ES-I3 (cell line): ENCODE results near the gene GFER.

Experiments
- H3K36me3 ChIP-seq: 2 replicates; pipeline ENCODE4 v1.6.1; 2013; ENCODE audit warnings: mild to moderate bottlenecking, low read length, control low read depth, moderate library complexity; ENCODE audit not compliant: insufficient read depth
- H3K4me1 ChIP-seq: 2 replicates; pipeline ENCODE4 v1.6.1; 2013; ENCODE audit warnings: mild to moderate bottlenecking, control low read depth, low read length; ENCODE audit not compliant: insufficient read depth
- H3K9ac ChIP-seq: 2 replicates; pipeline ENCODE4 v1.6.1; 2013; ENCODE audit warnings: low read depth, mild to moderate bottlenecking, low read length, moderate library complexity
- H3K9me3 ChIP-seq: 2 replicates; pipeline ENCODE4 v1.6.1; 2013; ENCODE audit warnings: mild to moderate bottlenecking, low read length, moderate library complexity; ENCODE audit not compliant: control insufficient read depth, insufficient read depth

The GFER gene

GRCh38 chr16:1975432-1976215 is 8.4 kb upstream of the GFER start:
- H3K4me1 ChIP-seq: no peaks in the 10 kb centered on the region; the same call in 1 of the 2 replicates
- no peaks in the 10 kb centered on the region for H3K9me3 ChIP-seq
- H3K36me3 ChIP-seq: no peaks in the 10 kb centered on the region

GRCh38 chr16:1976216-1976520 is 7.8 kb upstream of the GFER start:
- Histone ChIP-seq H3K4me1 (peaks cover under 1% of the 10 kb centered on the region; the same call in 1 of the 2 replicates), H3K9me3 (no peaks in the 10 kb centered on the region), H3K36me3 (no peaks in the 10 kb centered on the region), H3K9ac (no peak overlapping the region)

More at GRCh38 chr16:1975432-1976215, 8.4 kb upstream of the GFER start:
- no peak overlapping the region for H3K9ac ChIP-seq

GRCh38 chr16:1976951-1977874 is 6.8 kb upstream of the GFER start:
- Histone ChIP-seq H3K9ac (no peak overlapping the region), H3K36me3 (no peaks in the 10 kb centered on the region), H3K9me3 (no peaks in the 10 kb centered on the region), H3K4me1 (peaks cover 6% of the 10 kb centered on the region; the same call in 1 of the 2 replicates)

GRCh38 chr16:1977875-1978268 is 6.1 kb upstream of the GFER start:
- Histone ChIP-seq H3K4me1 (peaks cover 7% of the 10 kb centered on the region; the same call in 1 of the 2 replicates), H3K9ac (no peak overlapping the region), H3K36me3 (no peaks in the 10 kb centered on the region)

GRCh38 chr16:1978476-1979120 is 5.4 kb upstream of the GFER start:
- H3K9me3 ChIP-seq: no peaks in the 10 kb centered on the region
- peaks cover 11% of the 10 kb centered on the region; the same call in 1 of the 2 replicates for H3K4me1 ChIP-seq
- no peaks in the 10 kb centered on the region for H3K36me3 ChIP-seq
- H3K9ac ChIP-seq: peak overlapping the region; percentile 58; the same call in 1 of the 2 replicates

More at GRCh38 chr16:1977875-1978268, 6.1 kb upstream of the GFER start:
- no peaks in the 10 kb centered on the region for H3K9me3 ChIP-seq

- H3K9me3 ChIP-seq: no peaks in the 10 kb centered on the region
- H3K4me1 ChIP-seq: peaks cover 11% of the 10 kb centered on the region; the same call in 1 of the 2 replicates
- H3K9ac ChIP-seq: peak overlapping the region; percentile 58
- no peaks in the 10 kb centered on the region for H3K36me3 ChIP-seq
These were observed 4.5 kb upstream of the GFER start for GRCh38 chr16:1979271-1980029.

- Histone ChIP-seq H3K9ac (peak overlapping the region; percentile 58; the same call in 1 of the 2 replicates), H3K36me3 (no peaks in the 10 kb centered on the region), H3K4me1 (peaks cover 14% of the 10 kb centered on the region), H3K9me3 (no peaks in the 10 kb centered on the region)
These were observed 3.8 kb upstream of the GFER start for GRCh38 chr16:1980030-1980769.

- H3K9me3 ChIP-seq: no peaks in the 10 kb centered on the region
- H3K9ac ChIP-seq: no peak overlapping the region
- peaks cover 15% of the 10 kb centered on the region for H3K4me1 ChIP-seq
- H3K36me3 ChIP-seq: no peaks in the 10 kb centered on the region
These were observed 3.3 kb upstream of the GFER start for GRCh38 chr16:1980770-1981087.

GRCh38 chr16:1981398-1981836 is 2.6 kb upstream of the GFER start, which contains the start of gene NOXO1:
Gene NOXO1, minus strand, starts transcription at chr16:1981469. Its CDS starts 290 bp downstream, at chr16:1981179.
- H3K36me3 ChIP-seq: peaks cover 3% of the 10 kb centered on the region; the same call in 1 of the 2 replicates
- no peaks in the 10 kb centered on the region for H3K9me3 ChIP-seq
- H3K4me1 ChIP-seq: peaks cover 15% of the 10 kb centered on the region
- H3K9ac ChIP-seq: peak within 1 kb of the TSS; percentile 58; the same call in 1 of the 2 replicates

GRCh38 chr16:1982013-1982433 is 2.0 kb upstream of the GFER start:
- Histone ChIP-seq H3K9me3 (no peaks in the 10 kb centered on the region), H3K36me3 (peaks cover 3% of the 10 kb centered on the region; the same call in 1 of the 2 replicates), H3K4me1 (peaks cover 15% of the 10 kb centered on the region), H3K9ac (no peak overlapping the region)

- Histone ChIP-seq H3K4me1 (peaks cover 15% of the 10 kb centered on the region), H3K9ac (peak overlapping the region; percentile 66; the same call in 1 of the 2 replicates), H3K36me3 (peaks cover 3% of the 10 kb centered on the region; the same call in 1 of the 2 replicates), H3K9me3 (no peaks in the 10 kb centered on the region)
These were observed 926 bp upstream of the GFER start for GRCh38 chr16:1982991-1983543.

- peak overlapping the region; percentile 66 for H3K9ac ChIP-seq
- peaks cover 3% of the 10 kb centered on the region; the same call in 1 of the 2 replicates for H3K36me3 ChIP-seq
- H3K4me1 ChIP-seq: peaks cover 15% of the 10 kb centered on the region
- no peaks in the 10 kb centered on the region for H3K9me3 ChIP-seq
These were observed 593 bp downstream of the GFER start for GRCh38 chr16:1984347-1985225.
